Measurements from ENCODE around the gene TCP11L2.

DNA sequence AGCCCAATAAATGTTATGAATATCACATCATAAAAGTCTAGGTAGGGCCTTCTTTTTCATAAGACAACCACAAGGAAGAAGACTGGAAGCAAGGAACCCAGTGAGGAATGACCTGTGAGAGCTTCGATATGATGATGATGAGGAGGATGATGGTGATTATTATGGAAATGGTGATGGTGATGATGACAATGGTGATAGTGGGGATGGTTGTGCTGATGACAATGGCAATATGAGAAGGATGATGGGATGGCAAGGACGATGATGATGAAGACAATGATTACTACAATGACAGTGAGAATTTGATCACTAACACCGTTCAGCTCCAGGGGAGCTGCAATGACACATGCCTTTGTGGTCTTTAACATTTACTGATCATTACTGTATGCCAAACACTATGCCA, 47.0 kb upstream of the TCP11L2 start:
- TF ChIP-seq, protein P1, sequence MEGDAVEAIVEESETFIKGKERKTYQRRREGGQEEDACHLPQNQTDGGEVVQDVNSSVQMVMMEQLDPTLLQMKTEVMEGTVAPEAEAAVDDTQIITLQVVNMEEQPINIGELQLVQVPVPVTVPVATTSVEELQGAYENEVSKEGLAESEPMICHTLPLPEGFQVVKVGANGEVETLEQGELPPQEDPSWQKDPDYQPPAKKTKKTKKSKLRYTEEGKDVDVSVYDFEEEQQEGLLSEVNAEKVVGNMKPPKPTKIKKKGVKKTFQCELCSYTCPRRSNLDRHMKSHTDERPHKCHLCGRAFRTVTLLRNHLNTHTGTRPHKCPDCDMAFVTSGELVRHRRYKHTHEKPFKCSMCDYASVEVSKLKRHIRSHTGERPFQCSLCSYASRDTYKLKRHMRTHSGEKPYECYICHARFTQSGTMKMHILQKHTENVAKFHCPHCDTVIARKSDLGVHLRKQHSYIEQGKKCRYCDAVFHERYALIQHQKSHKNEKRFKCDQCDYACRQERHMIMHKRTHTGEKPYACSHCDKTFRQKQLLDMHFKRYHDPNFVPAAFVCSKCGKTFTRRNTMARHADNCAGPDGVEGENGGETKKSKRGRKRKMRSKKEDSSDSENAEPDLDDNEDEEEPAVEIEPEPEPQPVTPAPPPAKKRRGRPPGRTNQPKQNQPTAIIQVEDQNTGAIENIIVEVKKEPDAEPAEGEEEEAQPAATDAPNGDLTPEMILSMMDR (IDR thresholded peaks at IDR 0.05): no peak
- TF ChIP-seq ZFX (IDR thresholded peaks at IDR 0.05; ENCODE audit: borderline replicate concordance): no peak
